ENCODE data around the gene PFDN1.

PFDN1 gene

DNA sequence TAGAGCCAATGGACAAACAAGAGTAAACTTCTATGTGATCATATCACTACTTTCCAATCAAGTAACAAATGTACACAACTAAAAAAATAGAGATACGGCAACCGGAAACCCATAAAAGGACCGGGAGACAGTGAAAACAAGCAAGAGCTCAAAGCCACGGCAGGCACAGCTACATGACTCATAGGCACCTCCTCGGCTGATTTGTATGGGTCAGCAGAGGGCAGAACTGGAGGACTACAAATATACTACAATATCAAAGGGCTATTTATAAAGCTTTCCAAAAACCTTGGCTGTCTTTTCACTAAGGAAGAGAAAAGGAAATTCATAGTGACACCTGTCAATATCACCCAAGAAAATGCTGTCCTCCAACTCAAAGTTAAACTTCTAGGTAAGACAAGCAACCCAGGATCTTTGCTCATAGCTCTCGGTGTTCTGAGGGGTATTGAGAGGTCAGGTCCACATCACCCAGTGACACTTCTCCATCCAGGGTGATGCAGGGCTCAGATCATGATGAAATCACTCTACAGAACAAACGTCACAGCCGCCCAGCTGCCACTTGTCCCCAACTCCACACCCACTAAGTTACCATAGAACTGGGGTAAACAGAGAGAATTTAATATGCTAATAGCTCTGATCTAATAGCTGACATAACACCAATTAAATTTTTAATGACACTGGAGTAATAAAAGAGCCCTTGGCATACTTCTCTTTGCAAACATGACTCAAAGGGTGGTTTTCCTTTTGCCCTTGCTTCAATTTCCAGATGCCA lies 41.3 kb downstream of the PFDN1 start:
- in situ Hi-C loops (cut with MboI; ENCODE audit: low sequenced_read_pairs) = no loop called here

- in situ Hi-C loops (cut with MboI; ENCODE audit: low sequenced_read_pairs) = no loop called here
Observed at GRCh38 chr5:140260089-140260656, 42.7 kb downstream of the PFDN1 start.

DNA sequence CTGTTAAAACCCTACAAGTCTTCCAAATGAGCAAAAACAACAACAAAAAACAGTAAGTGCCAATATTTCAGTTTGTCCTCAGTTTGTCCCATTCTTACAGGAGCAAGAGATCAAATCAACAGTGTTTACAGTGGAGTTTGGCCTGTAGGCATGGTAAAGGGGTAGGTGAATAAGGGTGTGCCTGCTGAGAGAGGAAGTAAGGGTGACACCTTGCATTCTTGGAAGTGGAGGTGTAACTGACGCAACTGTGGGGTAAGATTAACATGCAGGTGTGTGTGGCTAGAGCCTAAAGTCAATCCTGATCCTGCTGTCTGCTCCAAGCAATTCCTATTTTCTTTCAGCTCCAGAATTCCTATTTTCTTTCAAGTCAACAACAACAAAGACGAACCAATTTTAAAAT lies 43.4 kb downstream of the PFDN1 start:
- in situ Hi-C loops (cut with MboI; ENCODE audit: low sequenced_read_pairs) = no loop called here

GRCh38 chr5:140258873-140259272 lies 44.0 kb downstream of the PFDN1 start:
- in situ Hi-C loops (cut with MboI; ENCODE audit: low sequenced_read_pairs) = no loop called here

- in situ Hi-C loops (cut with MboI; ENCODE audit: low sequenced_read_pairs) = no loop called here
Observed at GRCh38 chr5:140258016-140258415, 44.9 kb downstream of the PFDN1 start.

- in situ Hi-C loops (cut with MboI; ENCODE audit: low sequenced_read_pairs) = no loop called here
Observed at GRCh38 chr5:140256726-140257125, 46.2 kb downstream of the PFDN1 start.

DNA sequence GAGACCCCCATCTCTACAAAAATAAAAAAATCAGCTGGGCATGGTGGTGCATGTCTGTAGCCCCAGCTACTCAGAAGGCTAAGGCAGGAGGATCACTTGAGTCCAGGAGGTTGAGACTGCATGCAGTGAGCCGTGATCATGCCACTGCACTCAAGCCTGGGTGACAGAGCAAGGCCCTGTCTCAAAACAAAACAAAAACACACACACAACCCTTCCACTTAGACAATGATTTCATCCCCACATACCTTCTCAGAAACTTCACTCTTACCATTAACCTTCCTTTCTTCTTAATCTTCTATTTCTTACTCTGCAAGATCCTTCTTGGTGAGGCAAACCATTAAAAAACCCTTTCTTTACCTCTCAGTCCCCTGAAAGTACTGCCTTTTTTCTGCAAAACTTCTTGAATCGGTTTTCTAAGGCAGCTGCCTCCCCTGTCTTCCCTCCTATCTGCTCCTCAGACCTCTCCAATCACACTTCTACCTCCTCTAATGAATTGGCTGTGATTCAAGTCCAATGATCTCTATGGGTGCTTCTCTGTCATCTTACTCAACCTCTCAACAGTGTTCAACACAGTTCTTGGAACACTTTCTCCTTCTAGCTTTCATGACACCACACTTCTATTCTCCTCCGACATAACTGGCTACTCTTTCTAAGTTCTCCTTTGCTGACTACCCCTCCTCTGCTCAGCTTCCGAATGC lies 47.3 kb downstream of the PFDN1 start:
- in situ Hi-C loops (cut with MboI; ENCODE audit: low sequenced_read_pairs) = no loop called here

GRCh38 chr5:140253985-140254384 lies 48.9 kb downstream of the PFDN1 start:
- in situ Hi-C loops (cut with MboI; ENCODE audit: low sequenced_read_pairs) = no loop called here

GRCh38 chr5:140252470-140253126 lies 50.3 kb downstream of the PFDN1 start:
- in situ Hi-C loops (cut with MboI; ENCODE audit: low sequenced_read_pairs) = no loop called here

DNA sequence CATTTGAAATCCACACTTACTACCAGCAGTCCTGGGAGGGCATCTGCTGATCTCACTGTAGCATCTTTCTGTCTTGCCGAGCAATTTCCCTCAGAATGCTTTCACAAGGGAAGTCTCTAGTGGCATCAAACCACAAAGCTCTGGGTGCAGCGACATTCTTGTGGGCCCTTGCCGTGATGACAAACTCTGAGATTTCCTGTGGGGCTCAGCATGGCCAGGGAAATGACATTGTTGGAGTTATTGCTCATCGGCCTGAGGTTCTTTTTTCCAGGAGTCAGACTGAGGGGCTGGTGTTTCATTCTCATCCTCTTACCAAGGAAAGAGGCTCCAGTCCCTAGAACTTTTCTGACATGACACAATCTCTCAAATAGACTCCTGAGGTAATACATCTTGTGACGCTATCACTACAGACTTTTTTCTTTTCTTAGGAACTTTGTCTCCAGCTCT lies 51.4 kb downstream of the PFDN1 start:
- in situ Hi-C loops (cut with MboI; ENCODE audit: low sequenced_read_pairs) = no loop called here

DNA sequence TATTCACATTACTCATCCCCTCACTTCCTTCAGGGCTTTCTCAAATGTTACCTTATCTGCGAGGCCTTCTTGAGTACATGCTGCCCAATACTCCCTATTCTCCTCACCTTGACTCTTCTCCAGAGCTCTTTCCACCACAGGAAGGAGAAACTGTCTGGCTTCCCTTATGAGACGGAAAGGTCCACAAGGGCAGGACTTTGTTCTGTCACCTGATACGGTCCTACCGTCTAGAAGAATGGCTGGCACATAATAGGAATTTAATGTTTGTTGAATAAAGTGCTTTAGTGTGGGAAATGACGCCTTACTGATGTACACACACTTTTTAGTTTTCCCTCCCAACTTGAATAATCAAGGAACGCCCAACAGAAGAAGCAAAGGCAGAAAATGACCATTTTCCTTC lies 52.5 kb downstream of the PFDN1 start:
- in situ Hi-C loops (cut with MboI; ENCODE audit: low sequenced_read_pairs) = no loop called here

DNA sequence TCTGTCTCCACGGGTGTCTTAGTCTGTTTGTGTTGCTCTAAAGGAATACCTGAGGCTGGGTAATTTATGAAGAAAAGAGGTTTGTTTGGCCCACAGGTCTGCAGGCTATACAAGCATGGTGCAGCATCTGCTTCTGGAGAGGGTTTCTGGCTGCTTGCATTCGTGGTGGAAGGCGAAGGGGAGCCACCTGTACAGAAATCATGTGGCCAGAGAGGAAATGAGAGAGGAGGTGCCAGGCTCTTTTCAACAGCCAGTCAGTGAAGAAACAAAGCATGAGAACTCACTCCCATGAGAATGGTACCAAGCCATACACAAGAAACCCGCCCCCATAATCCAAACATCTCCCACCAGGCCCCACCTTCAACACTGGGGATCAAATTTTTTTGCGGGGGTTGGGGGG lies 53.4 kb downstream of the PFDN1 start:
- in situ Hi-C loops (cut with MboI; ENCODE audit: low sequenced_read_pairs) = loop anchor here (10.0 to 25.0 kb wide), 2 partner anchors 105 to 463 kb away; partner anchors contain the start of gene ZMAT2

DNA sequence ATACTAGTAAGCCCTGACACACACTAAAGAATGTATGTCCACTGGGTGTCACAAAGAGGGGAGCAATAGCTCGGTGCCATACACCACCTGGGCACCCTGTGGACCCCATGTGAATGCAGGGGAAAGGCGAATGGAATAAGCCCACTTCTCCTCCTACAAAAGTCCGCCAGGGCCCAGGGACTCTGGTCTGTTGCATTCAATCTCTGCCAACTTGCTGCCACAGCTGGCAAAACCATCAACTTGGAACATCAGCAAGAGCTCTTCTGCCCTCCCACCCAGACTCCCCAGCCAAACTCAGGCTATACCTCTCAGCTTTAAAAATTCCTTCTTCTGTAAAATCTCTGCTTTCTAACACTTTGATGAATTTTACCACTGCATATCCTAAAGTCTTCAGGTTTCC lies 54.5 kb downstream of the PFDN1 start:
- in situ Hi-C loops (cut with MboI; ENCODE audit: low sequenced_read_pairs) = loop anchor here (10.0 to 25.0 kb wide), 2 partner anchors 106 to 464 kb away; partner anchors contain the start of gene ZMAT2

- in situ Hi-C loops (cut with MboI; ENCODE audit: low sequenced_read_pairs) = loop anchor here (10.0 to 25.0 kb wide), 2 partner anchors 108 to 466 kb away; partner anchors contain the start of gene ZMAT2
Observed at GRCh38 chr5:140246378-140247122, 56.4 kb downstream of the PFDN1 start.

- in situ Hi-C loops (cut with MboI; ENCODE audit: low sequenced_read_pairs) = loop anchor here (10.0 to 25.0 kb wide), 2 partner anchors 109 to 466 kb away; partner anchors contain the start of gene ZMAT2
Observed at GRCh38 chr5:140245926-140246325, 57.0 kb downstream of the PFDN1 start.

GRCh38 chr5:140245341-140245740 lies 57.6 kb downstream of the PFDN1 start:
- in situ Hi-C loops (cut with MboI; ENCODE audit: low sequenced_read_pairs) = loop anchor here (10.0 to 25.0 kb wide), 2 partner anchors 109 to 467 kb away; partner anchors contain the start of gene ZMAT2

DNA sequence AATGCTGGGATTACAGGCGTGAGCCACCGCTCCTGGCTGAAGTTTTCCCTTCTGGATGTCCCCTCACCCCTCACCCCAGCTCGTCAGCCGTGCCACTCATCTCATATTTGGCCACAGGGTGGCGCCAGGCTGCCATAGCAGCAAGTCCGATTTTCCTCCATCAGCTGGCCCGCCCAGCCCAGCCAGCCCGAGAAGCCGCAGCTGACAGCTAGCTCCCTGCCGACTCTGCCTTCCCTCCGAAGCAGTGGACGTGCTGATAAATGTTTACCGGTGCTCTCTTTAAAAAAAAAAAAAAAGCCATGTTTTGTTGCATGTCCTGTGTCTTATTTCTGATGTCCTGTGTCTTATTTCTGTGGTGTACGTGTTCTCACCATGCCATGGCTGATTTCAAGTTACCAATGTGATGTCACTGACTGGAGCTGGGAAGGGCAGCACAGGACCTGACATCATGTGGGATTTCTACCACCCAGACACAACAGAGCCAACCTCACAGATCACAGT lies 58.3 kb downstream of the PFDN1 start:
- in situ Hi-C loops (cut with MboI; ENCODE audit: low sequenced_read_pairs) = loop anchor here (10.0 to 25.0 kb wide), 2 partner anchors 110 to 468 kb away; partner anchors contain the start of gene ZMAT2

DNA sequence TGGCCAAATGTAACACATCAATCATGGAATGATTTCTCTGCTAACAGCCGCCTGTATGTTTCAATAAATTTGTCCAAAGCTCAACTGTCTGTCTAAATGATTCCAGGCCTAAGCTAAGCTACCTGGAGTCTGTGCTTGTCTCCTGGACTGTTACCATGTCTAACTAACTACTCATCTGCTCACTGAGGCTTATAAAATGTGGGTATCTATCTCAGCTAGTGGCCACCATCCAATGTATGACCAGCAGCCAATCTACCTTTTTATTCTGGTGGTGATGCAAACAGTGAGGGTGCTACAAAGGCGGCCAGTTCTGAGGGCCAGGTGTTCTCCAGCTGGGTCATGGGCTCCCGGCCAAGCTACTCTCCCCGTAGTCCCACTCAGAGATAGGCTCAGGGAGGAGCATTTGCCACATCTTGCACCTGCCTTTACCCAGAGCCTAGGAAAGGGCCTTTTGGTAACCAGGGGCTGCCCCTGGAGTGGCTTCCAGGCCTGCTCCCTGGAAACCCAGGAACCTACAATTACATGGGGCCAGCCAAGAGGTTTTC lies 59.1 kb downstream of the PFDN1 start:
- in situ Hi-C loops (cut with MboI; ENCODE audit: low sequenced_read_pairs) = loop anchor here (10.0 to 25.0 kb wide), 2 partner anchors 111 to 469 kb away; partner anchors contain the start of gene ZMAT2

- in situ Hi-C loops (cut with MboI; ENCODE audit: low sequenced_read_pairs) = loop anchor here (10.0 to 25.0 kb wide), 2 partner anchors 112 to 469 kb away; partner anchors contain the start of gene ZMAT2
Observed at GRCh38 chr5:140242890-140243585, 59.9 kb downstream of the PFDN1 start.

Data from HL-60/S4 treated with retinoic acid at 250 ng/mL for 4 days and 3 days (cell line).